CD4-positive, alpha-beta T cell (primary cell): Measurements from ENCODE around the gene PXDN. TPM values are rescaled to one million over a fixed set of nuclear protein-coding genes. Genes with fewer than 3 reads are reported as not detected.

Experiments used
- ATAC-seq: fragments of 200-7000 bp; cut with Tn5 transposase; one replicate; pipeline ENCODE4 v1.10.0; 2022; ENCODE audit warnings: mild to moderate bottlenecking; ENCODE audit not compliant: poor library complexity
- CTCF ChIA-PET: fragments of 350-600 bp; sonication (Branson Sonifier 250); formaldehyde crosslinking; loops from one replicate; lab custom pipeline; 2021; ENCODE audit warnings: antibody characterized with exemption, inconsistent platforms; lab: Charles Lee
- POLR2A ChIA-PET: fragments of 350-600 bp; sonication (Branson Sonifier 250); formaldehyde crosslinking; loops from one replicate; lab custom pipeline; 2021; ENCODE audit warnings: antibody characterized with exemption, inconsistent platforms; lab: Charles Lee
- DNase-seq, 14 experiments: peaks; one replicate each; pipeline ENCODE4 v3.0.0-alpha.2; 2013 to 2020; ENCODE audit warnings: mixed read lengths in 2 of 14
- H3K27ac ChIP-seq, 2 donors: one replicate each; pipeline versions ENCODE4 v1.5.1 to v1.7.0; 2013; ENCODE audit warnings: low read length in 2 of 2, low read depth in 1 of 2, mild to moderate bottlenecking in 1 of 2
- H3K27me3 ChIP-seq, 2 experiments: 1 replicate in 1 of 2; 2 replicates in 1 of 2; pipeline versions ENCODE4 v1.6.1 to v1.7.0; 2013; ENCODE audit warnings: low read length in 2 of 2, control low read depth in 1 of 2, mild to moderate bottlenecking in 1 of 2, moderate library complexity in 1 of 2; ENCODE audit not compliant: insufficient read depth in 2 of 2, control insufficient read depth in 1 of 2
- H3K36me3 ChIP-seq: one replicate; pipeline ENCODE4 v1.6.1; 2013; ENCODE audit warnings: low read length, control low read depth; ENCODE audit not compliant: insufficient read depth
- H3K4me1 ChIP-seq: one replicate; pipeline ENCODE4 v1.6.1; 2013; ENCODE audit warnings: low read length, control low read depth; ENCODE audit not compliant: insufficient read depth
- H3K4me3 ChIP-seq: one replicate; pipeline ENCODE4 v1.5.1; 2013; ENCODE audit warnings: mild to moderate bottlenecking, low read length, moderate library complexity
- H3K9me3 ChIP-seq, 2 experiments: 1 replicate in 1 of 2; 2 replicates in 1 of 2; pipeline versions ENCODE4 v1.6.1 to v1.7.0; 2013; ENCODE audit warnings: low read length in 2 of 2, mild to moderate bottlenecking in 2 of 2, control low read depth in 1 of 2, moderate library complexity in 1 of 2; ENCODE audit not compliant: control insufficient read depth in 1 of 2, insufficient read depth in 1 of 2
- H3K27ac Mint-ChIP-seq: one replicate; pipeline ENCODE4 v1.8.0; 2020; ENCODE audit warnings: mixed read lengths
- H3K27me3 Mint-ChIP-seq: one replicate; pipeline ENCODE4 v1.8.0; 2021; ENCODE audit warnings: mixed read lengths
- H3K36me3 Mint-ChIP-seq: one replicate; pipeline ENCODE4 v1.8.0; 2021; ENCODE audit warnings: low read depth, mixed read lengths
- H3K4me1 Mint-ChIP-seq: one replicate; pipeline ENCODE4 v1.8.0; 2021; ENCODE audit warnings: low read depth, mixed read lengths
- H3K4me3 Mint-ChIP-seq: one replicate; pipeline ENCODE4 v1.8.0; 2020; ENCODE audit warnings: mild to moderate bottlenecking, mixed read lengths
- H3K9me3 Mint-ChIP-seq: one replicate; pipeline ENCODE4 v1.8.0; 2020; ENCODE audit warnings: mixed read lengths
- CTCF ChIP-seq: fragments of 200-600 bp; IDR thresholded peaks from one replicate; pipeline ENCODE4 v1.8.0; 2022; ENCODE audit warnings: antibody characterized with exemption, mild to moderate bottlenecking
- intact Hi-C, 2 experiments: fragments of 100-400 bp; cut with DNase I in 1 of 2; cut with micrococcal nuclease in 1 of 2; formaldehyde crosslinking; loops; one replicate each; pipeline versions ENCODE4 v1.15.1 to v1.9.0; 2023 to 2025; cut with DNase I, micrococcal nuclease
- total RNA-seq, 174 experiments: library from RNA in 2 of 174; stranded (reverse) in 2 of 174; gene quantifications; one replicate each; pipeline ENCODE4 v1.2.3 and lab custom pipeline; 2021 to 2026

Gene PXDN
- total RNA-seq, 2 experiments from 2014 or later: 0.47 to 0.84 TPM

GRCh38 chr2:1751767-1752725 lies 7.7 kb upstream of the PXDN start:
- H3K4me1 ChIP-seq: peaks cover 2% of the 10 kb centered on the region
- no peak overlapping the region for H3K27ac ChIP-seq
- no peak for TF ChIP-seq CTCF
- H3K27ac Mint-ChIP-seq: no peak overlapping the region
- H3K27me3 Mint-ChIP-seq: peaks cover 35% of the 10 kb centered on the region
- no peak for ATAC-seq
- H3K27me3 ChIP-seq: peaks cover 2 to 6% of the 10 kb centered on the region in 2 experiments
- CTCF ChIA-PET: no interaction called here
- H3K36me3 ChIP-seq: no peaks in the 10 kb centered on the region
- no peak overlapping the region for H3K4me3 ChIP-seq
- no peaks in the 10 kb centered on the region for H3K9me3 Mint-ChIP-seq
- POLR2A ChIA-PET: no interaction called here
- no peaks in the 10 kb centered on the region for H3K4me1 Mint-ChIP-seq
- H3K4me3 Mint-ChIP-seq: no peak overlapping the region
- peaks cover 0 to 22% of the 10 kb centered on the region in 2 experiments for H3K9me3 ChIP-seq
- DNase-seq: no peak
- no peaks in the 10 kb centered on the region for H3K36me3 Mint-ChIP-seq
- intact Hi-C loops: no loop called here

- ATAC-seq (no peak), DNase-seq (peak in 9 of 14 experiments; percentile 13 to 47 (median 29))
- Mint-ChIP-seq H3K4me1 (no peaks in the 10 kb centered on the region), H3K27ac (no peak overlapping the region), H3K27me3 (peaks cover 41% of the 10 kb centered on the region), H3K9me3 (no peaks in the 10 kb centered on the region), H3K4me3 (no peak overlapping the region), H3K36me3 (no peaks in the 10 kb centered on the region)
- peaks cover 2% of the 10 kb centered on the region for H3K4me1 ChIP-seq
- H3K27me3 ChIP-seq: peaks cover 2 to 6% of the 10 kb centered on the region in 2 experiments
- no peak overlapping the region for H3K27ac ChIP-seq
- H3K36me3 ChIP-seq: no peaks in the 10 kb centered on the region
- no peak for TF ChIP-seq CTCF
- CTCF ChIA-PET: interaction anchor here (1.0 kb wide), 1 partner anchor 16 kb away, joined by 3 read pairs; no protein-coding TSS in a partner anchor
- peaks cover 0 to 22% of the 10 kb centered on the region in 2 experiments for H3K9me3 ChIP-seq
- intact Hi-C loops: no loop called here
- POLR2A ChIA-PET: no interaction called here
- no peak overlapping the region for H3K4me3 ChIP-seq
These were observed 6.8 kb upstream of the PXDN start for GRCh38 chr2:1750933-1751766.

- POLR2A ChIA-PET: no interaction called here
- no peak for TF ChIP-seq CTCF
- Histone ChIP-seq H3K27me3 (peaks cover 2 to 6% of the 10 kb centered on the region in 2 experiments), H3K4me3 (no peak overlapping the region), H3K4me1 (peaks cover 2% of the 10 kb centered on the region), H3K27ac (no peak overlapping the region), H3K9me3 (peaks cover 0 to 20% of the 10 kb centered on the region in 2 experiments), H3K36me3 (no peaks in the 10 kb centered on the region)
- CTCF ChIA-PET: interaction anchor here (1.0 kb wide), 1 partner anchor 15 kb away, joined by 3 read pairs; no protein-coding TSS in a partner anchor
- H3K27me3 Mint-ChIP-seq: peaks cover 44% of the 10 kb centered on the region
- ATAC-seq: no peak
- no peak overlapping the region for H3K27ac Mint-ChIP-seq
- no peak for DNase-seq
- H3K9me3 Mint-ChIP-seq: no peaks in the 10 kb centered on the region
- no peak overlapping the region for H3K4me3 Mint-ChIP-seq
- H3K4me1 Mint-ChIP-seq: no peaks in the 10 kb centered on the region
- H3K36me3 Mint-ChIP-seq: no peaks in the 10 kb centered on the region
- intact Hi-C loops: no loop called here
These were observed 6.1 kb upstream of the PXDN start for GRCh38 chr2:1750270-1750932.
